K562 (cell line): ENCODE measurements around the gene SLC17A1. TPM values are rescaled to one million over a fixed set of nuclear protein-coding genes. Genes with fewer than 3 reads are reported as not detected.

ENCODE experiments used
- ATAC-seq: fragments of 200-7000 bp; cut with Tn5 transposase; 3 replicates; pipeline ENCODE4 v1.9.1; 2020; ENCODE audit warnings: moderate library complexity
- BruUV-seq: library from RNA; stranded (reverse); fragments of 400-500 nt; replicated peaks from 2 replicates; lab custom pipeline; 2021; lab: Mats Ljungman, UMichigan
- CTCF ChIA-PET: fragments of 300-600 bp; formaldehyde crosslinking; extraction: SDS; loops from one replicate; lab custom pipeline; 2021; ENCODE audit warnings: low intra/inter-chr PET ratio; lab: Yijun Ruan, JAX
- POLR2A ChIA-PET: fragments of 300-600, 350-650 bp; sonication (Branson Sonifier 250); formaldehyde crosslinking; extraction: SDS; loops from one replicate; lab custom pipeline; 2021; ENCODE audit warnings: antibody characterized with exemption, inconsistent platforms; lab: Yijun Ruan, JAX
- DNase-seq, 4 experiments: peaks; one replicate each; pipeline versions ENCODE4 v3.0.0 to v3.0.0-alpha.2; 2011 to 2018; ENCODE audit warnings: low spot score in 3 of 4, mixed read lengths in 3 of 4; ENCODE audit errors: extremely low read depth in 1 of 4
- FAIRE-seq: peaks from 2 replicates; lab custom pipeline; 2011; peaks lifted over from hg19 to GRCh38; lab: Jason Lieb, UNC
- H2AFZ ChIP-seq: 2 replicates; pipeline ENCODE4 v1.6.0; 2011; ENCODE audit warnings: low read depth, low read length, control low read depth, inconsistent platforms
- H3K27ac ChIP-seq: fragments of 200-600 bp; 3 replicates; pipeline ENCODE4 v1.8.0; 2011; ENCODE audit warnings: low read depth, mild to moderate bottlenecking, control low read depth, inconsistent platforms, low read length, moderate library complexity, mixed read lengths; ENCODE audit errors: extremely low read depth
- H3K27me3 ChIP-seq, 2 experiments: fragments of 300-600 bp in 1 of 2; 2 replicates in 1 of 2; 3 replicates in 1 of 2; pipeline versions ENCODE4 v1.6.0 to v1.8.0; 2011; ENCODE audit warnings: inconsistent platforms in 2 of 2, low read length in 2 of 2, mild to moderate bottlenecking in 1 of 2, mixed read lengths in 1 of 2, moderate library complexity in 1 of 2; ENCODE audit not compliant: control insufficient read depth in 2 of 2, insufficient read depth in 2 of 2
- H3K36me3 ChIP-seq: fragments of 300-600 bp; 3 replicates; pipeline ENCODE4 v1.8.0; 2011; ENCODE audit warnings: mild to moderate bottlenecking, low read length, inconsistent platforms; ENCODE audit not compliant: control insufficient read depth, insufficient read depth
- H3K4me1 ChIP-seq, 2 experiments: fragments of 200-600 bp in 1 of 2; replicated peaks in 1 of 2; 2 replicates in 1 of 2; 3 replicates in 1 of 2; pipeline versions ENCODE4 v1.5.1 to v1.8.0; 2011; ENCODE audit warnings: inconsistent platforms in 2 of 2, low read length in 2 of 2, mild to moderate bottlenecking in 1 of 2, mixed read lengths in 1 of 2, moderate library complexity in 1 of 2; ENCODE audit not compliant: control insufficient read depth in 2 of 2, insufficient read depth in 2 of 2
- H3K4me2 ChIP-seq: 2 replicates; pipeline ENCODE4 v1.6.1; 2011; ENCODE audit warnings: low read length, control low read depth, inconsistent platforms, mixed read lengths; ENCODE audit not compliant: insufficient read depth
- H3K4me3 ChIP-seq: fragments of 200-600 bp; sonication (generic), shearing (Covaris generic); 2 replicates; pipeline ENCODE4 v1.5.1; 2016; ENCODE audit warnings: control low read depth, inconsistent platforms
- H3K79me2 ChIP-seq: fragments of 200-600 bp; 3 replicates; pipeline ENCODE4 v1.8.0; 2011; ENCODE audit warnings: low read length, inconsistent platforms; ENCODE audit not compliant: control insufficient read depth, insufficient read depth
- H3K9ac ChIP-seq, 2 experiments: 2 replicates each; pipeline versions ENCODE4 v1.6.0 to v1.6.1; 2011; ENCODE audit warnings: low read depth in 2 of 2, low read length in 2 of 2, control low read depth in 1 of 2, inconsistent platforms in 1 of 2, mild to moderate bottlenecking in 1 of 2, mixed read lengths in 1 of 2; ENCODE audit not compliant: insufficient read depth in 1 of 2
- H3K9me1 ChIP-seq: one replicate; pipeline ENCODE4 v1.6.0; 2011; ENCODE audit warnings: inconsistent platforms, mild to moderate bottlenecking, low read length, moderate library complexity; ENCODE audit not compliant: control insufficient read depth, insufficient read depth
- H3K9me3 ChIP-seq: replicated peaks from 2 replicates; pipeline ENCODE4 v1.5.1; 2011; ENCODE audit warnings: low read depth, low read length, inconsistent platforms; ENCODE audit not compliant: control insufficient read depth, insufficient read depth
- H4K20me1 ChIP-seq: replicated peaks from 2 replicates; pipeline ENCODE4 v1.6.1; 2011; ENCODE audit warnings: low read length, inconsistent platforms, mixed read lengths; ENCODE audit not compliant: control insufficient read depth, insufficient read depth
- KLF6 ChIP-seq: fragments of 250-450 bp; sonication (Bioruptor Pico); IDR thresholded peaks from 2 replicates; pipeline ENCODE4 v1.4.0; 2020; ENCODE audit warnings: mild to moderate bottlenecking, moderate library complexity, borderline replicate concordance
- NFE2 ChIP-seq: IDR thresholded peaks from 2 replicates; pipeline ENCODE4 v1.6.1; 2014; ENCODE audit warnings: antibody characterized with exemption, low read depth
- NUFIP1 ChIP-seq: fragments of 450-650 bp; IDR thresholded peaks from 2 replicates; pipeline ENCODE4 v1.6.1; 2018; ENCODE audit not compliant: partially characterized antibody
- PHF8 ChIP-seq: fragments of 200-600 bp; sonication (generic); IDR thresholded peaks from 2 replicates; pipeline ENCODE4 v1.6.1; 2012; ENCODE audit warnings: mixed run types, mild to moderate bottlenecking, inconsistent platforms, low read length, moderate library complexity, borderline replicate concordance
- POLR2A ChIP-seq: fragments of 450-650 bp; conservative IDR thresholded peaks from 2 replicates; pipeline ENCODE4 v1.6.1; 2016
- TCFL5 ChIP-seq: fragments of 250-450 bp; sonication (Bioruptor Pico); conservative IDR thresholded peaks from 2 replicates; pipeline ENCODE4 v1.6.1; 2021; ENCODE audit warnings: mild to moderate bottlenecking, moderate library complexity, matching md5 sums
- XRCC3 ChIP-seq: fragments of 450-650 bp; IDR thresholded peaks from 2 replicates; pipeline ENCODE4 v1.6.1; 2017; ENCODE audit warnings: mild to moderate bottlenecking, moderate library complexity
- ZKSCAN8 ChIP-seq: fragments of 200-800 bp; sonication (Bioruptor generic); IDR thresholded peaks from 2 replicates; pipeline ENCODE4 v1.6.1; 2016; ENCODE audit warnings: missing genetic modification characterization, missing compliant biosample characterization
- ZNF239 ChIP-seq: fragments of 250-450 bp; sonication (Bioruptor Pico); IDR thresholded peaks from 2 replicates; pipeline ENCODE4 v1.4.0; 2020; ENCODE audit warnings: mild to moderate bottlenecking
- ZNF311 ChIP-seq: fragments of 250-450 bp; sonication (Bioruptor Pico); IDR thresholded peaks from 2 replicates; pipeline ENCODE4 v1.4.0; 2020; ENCODE audit warnings: mild to moderate bottlenecking, moderate library complexity
- ZNF384 ChIP-seq: IDR thresholded peaks from 2 replicates; pipeline ENCODE4 v1.6.1; 2012; ENCODE audit warnings: low read depth, low read length, improper control_type of control experiment
- WGBS: fragments of 100-300 bp; shearing (Covaris generic); methylation state at CpG from one replicate; pipeline ENCODE4 v1.1.6; 2016; ENCODE audit warnings: low coverage, mixed read lengths; ENCODE audit not compliant: insufficient coverage; ENCODE audit errors: missing lambda C conversion rate; 5-methylcytosine and 5-hydroxymethylcytosine counted together
- in situ Hi-C: fragments of 300-500 bp; cut with MboI; formaldehyde crosslinking; loops from 4 replicates; pipeline ENCODE4 v1.15.0; 2018; ENCODE audit warnings: inconsistent platforms, mixed read lengths
- intact Hi-C: fragments of 100-400 bp; cut with micrococcal nuclease; formaldehyde crosslinking; loops from 2 replicates; pipeline ENCODE4 v1.14.2; 2022
- polyA plus RNA-seq, 8 experiments: library from polyadenylated mRNA; depleted of rRNA in 4 of 8; stranded (reverse) in 5 of 8; unstranded in 3 of 8; fragments of >200 nt; fragmentation: Nextera tagmentation in 2 of 8; fragmentation: Illumina TruSeq in 1 of 8; extraction: Ambion mirVana in 2 of 8; extraction: Trizol in 1 of 8; gene quantifications; 2 replicates each; pipeline versions ENCODE4 v1.2.1 to v1.2.3, GENCODE V29; 2011 to 2014; ENCODE audit warnings: inconsistent platforms in 1 of 8, missing spikeins in 1 of 8
- total RNA-seq, 7 experiments: library from RNA; depleted of rRNA in 6 of 7; stranded (reverse); fragments of >200 nt in 6 of 7; fragmentation: Illumina TruSeq in 2 of 7; extraction: Trizol in 2 of 7; gene quantifications; 2 replicates each; pipeline versions ENCODE4 v1.2.1 to v1.2.3, GENCODE V29; 2011 to 2021; ENCODE audit warnings: low replicate concordance in 1 of 7
- TF ChIP-seq, protein P1 (sequence below): fragments of 450-650 bp; formaldehyde crosslinking; IDR thresholded peaks from 2 replicates; pipeline ENCODE4 v1.4.0; 2022; ENCODE audit warnings: missing genetic modification characterization
- TF ChIP-seq, protein P2 (sequence below): fragments of 450-650 bp; IDR thresholded peaks from 2 replicates; pipeline ENCODE4 v1.6.1; 2016; ENCODE audit warnings: mild to moderate bottlenecking

Gene SLC17A1
- total and polyA plus RNA-seq, 9 of the 15 experiments (the other 6 are each of a cell fraction or from before 2014, with no cell fraction given) = not detected

DNA sequence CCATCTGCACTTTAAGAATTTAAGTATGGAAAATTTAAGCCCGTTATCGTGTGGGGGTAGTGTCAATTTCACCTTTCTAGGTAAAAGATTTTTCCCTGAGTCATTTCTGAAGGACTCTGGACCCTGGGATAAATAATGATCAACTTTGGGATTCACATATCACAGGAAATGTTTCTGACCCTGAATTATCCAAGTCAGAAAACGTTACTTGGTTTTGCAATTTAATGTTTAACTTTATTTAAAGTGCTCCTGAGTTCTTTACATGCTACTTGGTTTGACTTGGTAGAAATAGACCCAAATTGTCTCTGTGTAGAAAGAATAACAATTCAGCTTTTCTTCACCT lies 43.7 kb upstream of the SLC17A1 start:
- ChIA-PET POLR2A (interaction anchor here (0.6 to 1.8 kb wide), 2 partner anchors 70 to 151 kb away, joined by 3 to 4 read pairs; no protein-coding TSS in a partner anchor), CTCF (no interaction called here)
- ATAC-seq = no peak
- H3K4me2 ChIP-seq = no peak overlapping the region
- H3K9me1 ChIP-seq = no peaks in the 10 kb centered on the region
- TF ChIP-seq, protein P1, sequence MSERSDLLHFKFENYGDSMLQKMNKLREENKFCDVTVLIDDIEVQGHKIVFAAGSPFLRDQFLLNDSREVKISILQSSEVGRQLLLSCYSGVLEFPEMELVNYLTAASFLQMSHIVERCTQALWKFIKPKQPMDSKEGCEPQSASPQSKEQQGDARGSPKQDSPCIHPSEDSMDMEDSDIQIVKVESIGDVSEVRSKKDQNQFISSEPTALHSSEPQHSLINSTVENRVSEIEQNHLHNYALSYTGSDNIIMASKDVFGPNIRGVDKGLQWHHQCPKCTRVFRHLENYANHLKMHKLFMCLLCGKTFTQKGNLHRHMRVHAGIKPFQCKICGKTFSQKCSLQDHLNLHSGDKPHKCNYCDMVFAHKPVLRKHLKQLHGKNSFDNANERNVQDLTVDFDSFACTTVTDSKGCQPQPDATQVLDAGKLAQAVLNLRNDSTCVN = no peak
- peak; percentile 34; the same call in 1 of the 2 replicates for TF ChIP-seq NFE2
- H3K27me3 ChIP-seq = no peaks in the 10 kb centered on the region
- intact Hi-C loops (no loop called here), in situ Hi-C loops (no loop called here)
- H4K20me1 ChIP-seq = no peaks in the 10 kb centered on the region
- no peak for DNase-seq
- H3K4me1 ChIP-seq = no peaks in the 10 kb centered on the region; a peak in 2 of 5 replicates
- no TSS peak for BruUV-seq
- WGBS = 3% methylated on average over 3 of the region's 3 CpGs
- H3K36me3 ChIP-seq = no peaks in the 10 kb centered on the region
- H3K9ac ChIP-seq = no peak overlapping the region
- H3K4me3 ChIP-seq = no peak overlapping the region
- FAIRE-seq = no peak
- no peaks in the 10 kb centered on the region for H3K9me3 ChIP-seq
- H3K79me2 ChIP-seq = no peaks in the 10 kb centered on the region
- H3K27ac ChIP-seq = no peak overlapping the region
- no peak overlapping the region for H2AFZ ChIP-seq

DNA sequence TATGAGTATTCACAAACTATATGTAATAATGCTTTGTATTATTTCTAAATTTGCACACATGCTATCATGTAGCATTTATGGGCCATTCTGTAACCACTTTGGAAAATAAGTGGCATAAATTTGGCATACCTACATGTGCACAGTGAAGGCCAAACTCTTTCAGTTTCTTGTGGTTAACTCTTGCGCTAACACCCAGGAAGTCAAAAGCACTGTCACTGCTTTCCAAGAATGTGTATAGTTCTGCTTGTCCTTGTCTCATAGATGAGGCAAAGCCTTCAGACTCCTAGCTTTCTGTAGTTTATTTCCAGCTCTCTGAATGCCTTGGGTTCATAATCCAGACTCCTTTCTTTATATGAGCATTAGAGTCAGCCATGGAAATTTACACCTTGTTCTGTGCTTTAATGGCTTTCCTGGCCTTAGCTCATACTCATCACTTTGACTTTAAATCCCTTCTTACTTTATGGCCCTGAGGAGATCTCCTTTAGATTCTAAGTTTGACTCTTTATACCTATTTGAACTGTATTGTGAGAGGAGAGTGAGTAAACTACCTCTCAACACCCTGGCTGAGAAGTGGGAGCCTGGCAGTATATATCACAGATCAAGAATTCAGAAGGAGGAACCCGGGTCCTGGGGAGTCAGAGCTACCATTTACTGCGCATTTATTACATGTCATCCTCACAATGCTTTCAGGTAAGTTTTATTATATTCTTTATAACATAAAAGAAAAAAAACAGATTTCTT lies 43.1 kb upstream of the SLC17A1 start:
- H3K27ac ChIP-seq = peak overlapping the region; percentile 1; the same call in 1 of the 3 replicates
- ATAC-seq (peak; percentile 55; the same call in 2 of the 3 replicates), DNase-seq (no peak), FAIRE-seq (peak; percentile 87)
- no peak overlapping the region for H3K9ac ChIP-seq
- no peaks in the 10 kb centered on the region for H3K27me3 ChIP-seq
- ChIA-PET CTCF (no interaction called here), POLR2A (interaction anchor here (0.6 to 1.8 kb wide), 3 partner anchors 10 to 151 kb away, joined by 3 to 4 read pairs (median 4); no protein-coding TSS in a partner anchor)
- 8% methylated on average over 3 of the region's 3 CpGs for WGBS
- no peak overlapping the region for H3K4me2 ChIP-seq
- H2AFZ ChIP-seq = no peak overlapping the region
- no TSS peak for BruUV-seq
- no peak overlapping the region for H3K4me3 ChIP-seq
- no peaks in the 10 kb centered on the region for H3K9me3 ChIP-seq
- no peaks in the 10 kb centered on the region; a peak in 2 of 5 replicates for H3K4me1 ChIP-seq
- H3K36me3 ChIP-seq = no peaks in the 10 kb centered on the region
- no peaks in the 10 kb centered on the region for H4K20me1 ChIP-seq
- H3K9me1 ChIP-seq = no peaks in the 10 kb centered on the region
- in situ Hi-C loops = no loop called here
- intact Hi-C loops = no loop called here
- H3K79me2 ChIP-seq = no peaks in the 10 kb centered on the region
- TF ChIP-seq PHF8 (no peak), ZNF239 (CRISPR knock-in tag) (no peak), XRCC3 (no peak), NUFIP1 (no peak), ZKSCAN8 (no peak), KLF6 (CRISPR knock-in tag) (no peak), ZNF384 (no peak), POLR2A (no peak), ZNF311 (CRISPR knock-in tag) (peak; percentile 69; the same call in 1 of the 2 replicates), TCFL5 (CRISPR knock-in tag) (0 out of 2 replicates have a peak, but pooled peaks have one; percentile 28)
- TF ChIP-seq, protein P2, sequence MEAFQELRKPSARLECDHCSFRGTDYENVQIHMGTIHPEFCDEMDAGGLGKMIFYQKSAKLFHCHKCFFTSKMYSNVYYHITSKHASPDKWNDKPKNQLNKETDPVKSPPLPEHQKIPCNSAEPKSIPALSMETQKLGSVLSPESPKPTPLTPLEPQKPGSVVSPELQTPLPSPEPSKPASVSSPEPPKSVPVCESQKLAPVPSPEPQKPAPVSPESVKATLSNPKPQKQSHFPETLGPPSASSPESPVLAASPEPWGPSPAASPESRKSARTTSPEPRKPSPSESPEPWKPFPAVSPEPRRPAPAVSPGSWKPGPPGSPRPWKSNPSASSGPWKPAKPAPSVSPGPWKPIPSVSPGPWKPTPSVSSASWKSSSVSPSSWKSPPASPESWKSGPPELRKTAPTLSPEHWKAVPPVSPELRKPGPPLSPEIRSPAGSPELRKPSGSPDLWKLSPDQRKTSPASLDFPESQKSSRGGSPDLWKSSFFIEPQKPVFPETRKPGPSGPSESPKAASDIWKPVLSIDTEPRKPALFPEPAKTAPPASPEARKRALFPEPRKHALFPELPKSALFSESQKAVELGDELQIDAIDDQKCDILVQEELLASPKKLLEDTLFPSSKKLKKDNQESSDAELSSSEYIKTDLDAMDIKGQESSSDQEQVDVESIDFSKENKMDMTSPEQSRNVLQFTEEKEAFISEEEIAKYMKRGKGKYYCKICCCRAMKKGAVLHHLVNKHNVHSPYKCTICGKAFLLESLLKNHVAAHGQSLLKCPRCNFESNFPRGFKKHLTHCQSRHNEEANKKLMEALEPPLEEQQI = no peak
